Measurements from ENCODE around the gene ZCCHC13. TPM values are rescaled to one million over a fixed set of nuclear protein-coding genes. Genes with fewer than 3 reads are reported as not detected.

Gene ZCCHC13
- total RNA-seq, 2 donors from 2014 or later = not detected

DNA sequence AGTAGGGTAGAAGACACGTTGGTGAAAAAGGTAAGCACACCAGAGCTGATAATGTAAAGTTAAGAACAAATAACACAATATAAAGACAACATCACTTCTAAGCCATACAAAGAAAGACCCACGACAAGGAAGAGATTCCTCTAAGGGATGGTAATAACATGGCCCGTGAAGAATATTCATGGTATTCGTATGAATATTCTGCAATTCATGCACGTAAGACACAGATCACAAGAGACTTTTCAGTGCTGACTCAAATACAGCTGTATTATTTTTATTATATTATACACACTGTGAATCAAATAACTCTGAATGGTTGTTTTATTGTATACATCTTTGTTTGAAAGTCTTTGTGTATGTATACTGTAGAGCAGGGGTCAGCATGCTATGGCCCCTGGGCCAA lies 29.5 kb upstream of the ZCCHC13 start:
- intact Hi-C loops (cut with DNase I) = no loop called here
- H3K9me3 ChIP-seq = no peaks in the 10 kb centered on the region
- TF ChIP-seq, protein P1, sequence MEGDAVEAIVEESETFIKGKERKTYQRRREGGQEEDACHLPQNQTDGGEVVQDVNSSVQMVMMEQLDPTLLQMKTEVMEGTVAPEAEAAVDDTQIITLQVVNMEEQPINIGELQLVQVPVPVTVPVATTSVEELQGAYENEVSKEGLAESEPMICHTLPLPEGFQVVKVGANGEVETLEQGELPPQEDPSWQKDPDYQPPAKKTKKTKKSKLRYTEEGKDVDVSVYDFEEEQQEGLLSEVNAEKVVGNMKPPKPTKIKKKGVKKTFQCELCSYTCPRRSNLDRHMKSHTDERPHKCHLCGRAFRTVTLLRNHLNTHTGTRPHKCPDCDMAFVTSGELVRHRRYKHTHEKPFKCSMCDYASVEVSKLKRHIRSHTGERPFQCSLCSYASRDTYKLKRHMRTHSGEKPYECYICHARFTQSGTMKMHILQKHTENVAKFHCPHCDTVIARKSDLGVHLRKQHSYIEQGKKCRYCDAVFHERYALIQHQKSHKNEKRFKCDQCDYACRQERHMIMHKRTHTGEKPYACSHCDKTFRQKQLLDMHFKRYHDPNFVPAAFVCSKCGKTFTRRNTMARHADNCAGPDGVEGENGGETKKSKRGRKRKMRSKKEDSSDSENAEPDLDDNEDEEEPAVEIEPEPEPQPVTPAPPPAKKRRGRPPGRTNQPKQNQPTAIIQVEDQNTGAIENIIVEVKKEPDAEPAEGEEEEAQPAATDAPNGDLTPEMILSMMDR (IDR thresholded peaks at IDR 0.05) = no peak
- no peaks in the 10 kb centered on the region for H3K27me3 ChIP-seq
- H3K9ac ChIP-seq (ENCODE audit: low read depth in 2 of 2, low read length in 2 of 2) = no peak overlapping the region
- H3K36me3 ChIP-seq = no peaks in the 10 kb centered on the region
- H3K4me3 ChIP-seq = no peak overlapping the region
- no peak for DNase-seq
- H3K4me1 ChIP-seq = no peaks in the 10 kb centered on the region
- no peak overlapping the region for H3K27ac ChIP-seq

- no peaks in the 10 kb centered on the region for H3K36me3 ChIP-seq
- TF ChIP-seq, protein P1 (IDR thresholded peaks at IDR 0.05) = no peak
These were observed 26.7 kb upstream of the ZCCHC13 start for GRCh38 chrX:74277320-74277719.

DNA sequence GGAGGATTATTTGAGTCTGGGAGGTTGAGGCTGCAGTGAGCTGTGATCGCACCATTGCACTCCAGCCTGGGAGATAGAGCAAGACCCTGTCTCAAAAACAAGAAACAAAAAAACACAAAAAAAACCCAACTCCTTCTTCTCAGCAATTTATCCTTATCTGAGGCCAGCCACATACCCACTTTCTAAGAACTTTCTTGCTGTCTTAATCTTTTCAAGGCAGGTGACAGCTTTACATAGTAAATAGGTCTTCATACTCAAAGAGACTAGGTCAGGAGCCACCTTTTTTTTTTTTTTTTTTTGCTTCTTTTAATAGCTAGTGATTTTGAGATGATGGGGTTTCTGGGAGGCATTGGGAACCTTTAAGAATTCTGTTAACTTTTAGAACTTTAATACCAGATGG lies 26.1 kb upstream of the ZCCHC13 start:
- TF ChIP-seq, protein P1 (IDR thresholded peaks at IDR 0.05) = no peak
- Histone ChIP-seq H3K9ac (ENCODE audit: low read depth in 2 of 2, low read length in 2 of 2) (no peak overlapping the region), H3K9me3 (no peaks in the 10 kb centered on the region), H3K4me3 (no peak overlapping the region), H3K27ac (no peak overlapping the region), H3K4me1 (no peaks in the 10 kb centered on the region), H3K36me3 (no peaks in the 10 kb centered on the region), H3K27me3 (no peaks in the 10 kb centered on the region)
- intact Hi-C loops (cut with DNase I) = no loop called here
- DNase-seq = no peak

More at GRCh38 chrX:74277320-74277719, 26.7 kb upstream of the ZCCHC13 start:
- Histone ChIP-seq H3K9ac (ENCODE audit: low read depth in 2 of 2, low read length in 2 of 2) (no peak overlapping the region), H3K27ac (no peak overlapping the region), H3K27me3 (no peaks in the 10 kb centered on the region), H3K4me1 (no peaks in the 10 kb centered on the region), H3K9me3 (no peaks in the 10 kb centered on the region), H3K4me3 (no peak overlapping the region)
- intact Hi-C loops (cut with DNase I) = no loop called here
- DNase-seq = no peak

- DNase-seq = no peak
- Histone ChIP-seq H3K36me3 (no peaks in the 10 kb centered on the region), H3K9me3 (no peaks in the 10 kb centered on the region), H3K4me1 (no peaks in the 10 kb centered on the region), H3K27me3 (no peaks in the 10 kb centered on the region), H3K4me3 (no peak overlapping the region), H3K9ac (ENCODE audit: low read depth in 2 of 2, low read length in 2 of 2) (no peak overlapping the region), H3K27ac (no peak overlapping the region)
- intact Hi-C loops (cut with DNase I) = no loop called here
- TF ChIP-seq, protein P1 (IDR thresholded peaks at IDR 0.05) = no peak
These were observed 23.2 kb upstream of the ZCCHC13 start for GRCh38 chrX:74280759-74281158.

DNA sequence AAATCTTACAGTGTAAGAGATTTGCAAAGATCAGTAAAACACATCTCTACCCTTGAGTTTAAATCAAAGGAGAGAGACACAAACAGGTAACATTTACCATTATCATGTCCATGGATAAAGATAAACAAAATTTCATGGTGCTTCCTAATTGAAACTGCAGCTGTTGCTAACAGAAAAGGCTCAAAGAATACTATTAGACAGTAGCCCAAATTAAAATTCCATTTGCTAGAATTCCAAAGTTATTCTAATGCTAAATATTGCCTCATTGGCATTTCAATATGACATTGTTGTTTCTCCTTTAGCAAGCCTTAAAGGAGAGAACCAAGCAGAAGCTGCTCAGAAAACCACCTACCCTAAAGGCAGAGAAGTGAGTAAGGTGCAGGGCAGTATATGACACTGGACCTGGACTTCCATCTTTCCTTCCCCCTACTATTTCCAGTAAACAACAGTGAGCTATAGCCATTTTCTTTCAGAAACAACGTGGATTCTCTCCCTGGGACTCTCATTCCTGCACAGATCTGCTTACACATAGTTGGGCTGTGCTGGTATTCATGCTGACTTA lies 19.5 kb upstream of the ZCCHC13 start:
- Histone ChIP-seq H3K4me1 (no peaks in the 10 kb centered on the region), H3K36me3 (no peaks in the 10 kb centered on the region)

More for the DNA sequence above, 19.5 kb upstream of the ZCCHC13 start:
- intact Hi-C loops (cut with DNase I) = no loop called here
- H3K4me3 ChIP-seq = no peak overlapping the region
- TF ChIP-seq, protein P1 (IDR thresholded peaks at IDR 0.05) = no peak
- H3K9ac ChIP-seq (ENCODE audit: low read depth in 2 of 2, low read length in 2 of 2) = no peak overlapping the region
- no peaks in the 10 kb centered on the region for H3K27me3 ChIP-seq
- no peak overlapping the region for H3K27ac ChIP-seq
- no peak for DNase-seq
- H3K9me3 ChIP-seq = no peaks in the 10 kb centered on the region

Data from colonic mucosa (tissue), 4 donors.